Activated T-helper 1 cell treated with anti-CD3 and anti-CD28 coated beads, Interleukin-12 subunit alpha, Interleukin-12 subunit beta, Interleukin-2, Interleukin-4 antibody, amounts not matched to agents 30 ng/mL and 10 ng/mL and 1 ng/mL, durations not matched to agents 14 hours and 24 hours and 36 hours (primary cell): Measurements from ENCODE around the gene WIPI1. TPM values are rescaled to one million over a fixed set of nuclear protein-coding genes. Genes with fewer than 3 reads are reported as not detected.
"Not testable (repeated sequence)": the region's sequence is repeated elsewhere in the genome, so short reads cannot be mapped to it uniquely, and the experiment has no call there.

Experiments used
- DNase-seq: peaks from one replicate; pipeline ENCODE4 v3.0.0; 2021; ENCODE audit warnings: low spot score
- H3K27ac Mint-ChIP-seq: one replicate; pipeline ENCODE4 v1.8.0; 2021; ENCODE audit warnings: mild to moderate bottlenecking, mixed read lengths
- H3K27me3 Mint-ChIP-seq: one replicate; pipeline ENCODE4 v1.8.0; 2022; ENCODE audit warnings: mild to moderate bottlenecking, moderate library complexity, mixed read lengths; ENCODE audit not compliant: insufficient read depth
- H3K36me3 Mint-ChIP-seq: one replicate; pipeline ENCODE4 v1.8.0; 2021; ENCODE audit warnings: low read depth, mixed read lengths
- H3K4me1 Mint-ChIP-seq: one replicate; pipeline ENCODE4 v1.8.0; 2021; ENCODE audit warnings: low read depth, mixed read lengths
- H3K4me3 Mint-ChIP-seq: one replicate; pipeline ENCODE4 v1.8.0; 2021; ENCODE audit warnings: mild to moderate bottlenecking, moderate library complexity, mixed read lengths
- H3K9me3 Mint-ChIP-seq: one replicate; pipeline ENCODE4 v1.8.0; 2021; ENCODE audit warnings: mixed read lengths
- intact Hi-C: fragments of 100-400 bp; cut with micrococcal nuclease; formaldehyde crosslinking; loops from one replicate; pipeline ENCODE4 v1.15.1; 2024
- total RNA-seq: library from RNA; stranded (reverse); gene quantifications from 2 replicates; pipeline ENCODE4 v1.2.3, GENCODE V29; 2022

Gene WIPI1
- total RNA-seq, 1 donor from 2014 or later = 11.5 TPM

GRCh38 chr17:68414901-68415300 is 42.4 kb downstream of the WIPI1 start:
- Mint-ChIP-seq H3K4me3 (peak overlapping the region; percentile 93), H3K27ac (peak overlapping the region; percentile 19), H3K9me3 (peaks cover 28% of the 10 kb centered on the region), H3K4me1 (peaks cover 26% of the 10 kb centered on the region), H3K36me3 (peaks cover 27% of the 10 kb centered on the region)
- H3K27me3 Mint-ChIP-seq, DNase-seq: not testable (repeated sequence)
- intact Hi-C loops = loop anchor here (2.0 kb wide), 1 partner anchor 14 kb away; no protein-coding TSS in a partner anchor

GRCh38 chr17:68413597-68414560 is 43.4 kb downstream of the WIPI1 start:
- peaks cover 28% of the 10 kb centered on the region for H3K9me3 Mint-ChIP-seq
- peaks cover 23% of the 10 kb centered on the region for H3K36me3 Mint-ChIP-seq

GRCh38 chr17:68407656-68408055 is 49.6 kb downstream of the WIPI1 start:
- Mint-ChIP-seq H3K9me3 (peaks cover 42% of the 10 kb centered on the region), H3K36me3 (peaks cover 12% of the 10 kb centered on the region)
- H3K4me3 Mint-ChIP-seq, H3K27ac Mint-ChIP-seq, H3K27me3 Mint-ChIP-seq, intact Hi-C loops, H3K4me1 Mint-ChIP-seq, DNase-seq: not testable (repeated sequence)

More at GRCh38 chr17:68413597-68414560, 43.4 kb downstream of the WIPI1 start:
- Mint-ChIP-seq H3K27ac (peak overlapping the region; percentile 81), H3K4me3 (peak overlapping the region; percentile 93), H3K4me1 (peaks cover 26% of the 10 kb centered on the region)
- intact Hi-C loops = loop anchor here (2.0 kb wide), 1 partner anchor 13 kb away; no protein-coding TSS in a partner anchor
- peak; percentile 52 for DNase-seq
- H3K27me3 Mint-ChIP-seq = not testable (repeated sequence)

GRCh38 chr17:68403837-68404236 is 53.5 kb downstream of the WIPI1 start:
- intact Hi-C loops = not testable (repeated sequence)

GRCh38 chr17:68403122-68403521 is 54.2 kb downstream of the WIPI1 start:
- Mint-ChIP-seq H3K36me3 (peaks cover 12% of the 10 kb centered on the region), H3K4me1 (peaks cover 39% of the 10 kb centered on the region), H3K27ac (no peak overlapping the region), H3K4me3 (no peak overlapping the region), H3K27me3 (no peaks in the 10 kb centered on the region), H3K9me3 (peaks cover 37% of the 10 kb centered on the region)
- DNase-seq = no peak
- intact Hi-C loops = no loop called here

More at GRCh38 chr17:68403837-68404236, 53.5 kb downstream of the WIPI1 start:
- peaks cover 37% of the 10 kb centered on the region for H3K9me3 Mint-ChIP-seq
- H3K36me3 Mint-ChIP-seq = peaks cover 12% of the 10 kb centered on the region
- peaks cover 33% of the 10 kb centered on the region for H3K4me1 Mint-ChIP-seq
- not testable (repeated sequence) for H3K27me3 Mint-ChIP-seq, DNase-seq, H3K27ac Mint-ChIP-seq, H3K4me3 Mint-ChIP-seq

- Mint-ChIP-seq H3K27me3 (no peaks in the 10 kb centered on the region), H3K36me3 (peaks cover 5% of the 10 kb centered on the region), H3K9me3 (peaks cover 22% of the 10 kb centered on the region), H3K27ac (peak overlapping the region; percentile 29), H3K4me3 (no peak overlapping the region), H3K4me1 (peaks cover 51% of the 10 kb centered on the region)
- intact Hi-C loops = loop anchor here (2.0 kb wide), 2 partner anchors 14 to 36 kb away; no protein-coding TSS in a partner anchor
- no peak for DNase-seq
Measured at GRCh38 chr17:68401288-68401687, 56.0 kb downstream of the WIPI1 start.

GRCh38 chr17:68400404-68400735 is 56.9 kb downstream of the WIPI1 start:
- peaks cover 14% of the 10 kb centered on the region for H3K9me3 Mint-ChIP-seq

GRCh38 chr17:68399638-68400403 is 57.5 kb downstream of the WIPI1 start:
- peak; percentile 29 for DNase-seq
- Mint-ChIP-seq H3K9me3 (peaks cover 12% of the 10 kb centered on the region), H3K27me3 (no peaks in the 10 kb centered on the region), H3K27ac (peak overlapping the region; percentile 85), H3K4me1 (peaks cover 51% of the 10 kb centered on the region), H3K4me3 (no peak overlapping the region), H3K36me3 (peaks cover 6% of the 10 kb centered on the region)
- intact Hi-C loops = loop anchor here (1.0 to 2.0 kb wide), 7 partner anchors 15 to 137 kb away; no protein-coding TSS in a partner anchor

More at GRCh38 chr17:68400404-68400735, 56.9 kb downstream of the WIPI1 start:
- Mint-ChIP-seq H3K36me3 (peaks cover 5% of the 10 kb centered on the region), H3K27me3 (no peaks in the 10 kb centered on the region), H3K4me1 (peaks cover 51% of the 10 kb centered on the region), H3K27ac (peak overlapping the region; percentile 85), H3K4me3 (no peak overlapping the region)
- DNase-seq = no peak
- intact Hi-C loops = loop anchor here (1.0 to 2.0 kb wide), 6 partner anchors 14 to 108 kb away; no protein-coding TSS in a partner anchor

- peaks cover 6% of the 10 kb centered on the region for H3K9me3 Mint-ChIP-seq
- peak overlapping the region; percentile 85 for H3K27ac Mint-ChIP-seq
- intact Hi-C loops = loop anchor here (2.0 kb wide), 1 partner anchor 136 kb away; no protein-coding TSS in a partner anchor
- H3K4me3 Mint-ChIP-seq = peak overlapping the region; percentile 49
- peak; percentile 9 for DNase-seq
- peaks cover 8% of the 10 kb centered on the region for H3K36me3 Mint-ChIP-seq
- peaks cover 51% of the 10 kb centered on the region for H3K4me1 Mint-ChIP-seq
- H3K27me3 Mint-ChIP-seq = no peaks in the 10 kb centered on the region
Measured at GRCh38 chr17:68398691-68399637, 58.3 kb downstream of the WIPI1 start.

GRCh38 chr17:68397108-68397536 is 60.2 kb downstream of the WIPI1 start:
- Mint-ChIP-seq H3K4me3 (no peak overlapping the region), H3K36me3 (peaks cover 5% of the 10 kb centered on the region), H3K4me1 (peaks cover 49% of the 10 kb centered on the region), H3K27me3 (no peaks in the 10 kb centered on the region), H3K9me3 (peaks cover 6% of the 10 kb centered on the region), H3K27ac (no peak overlapping the region)
- intact Hi-C loops = no loop called here
- DNase-seq = no peak

- no peak overlapping the region for H3K27ac Mint-ChIP-seq
- no peak for DNase-seq
- peaks cover 43% of the 10 kb centered on the region for H3K4me1 Mint-ChIP-seq
- H3K9me3 Mint-ChIP-seq = peaks cover 6% of the 10 kb centered on the region
- H3K27me3 Mint-ChIP-seq = no peaks in the 10 kb centered on the region
- intact Hi-C loops = no loop called here
- H3K4me3 Mint-ChIP-seq = no peak overlapping the region
- H3K36me3 Mint-ChIP-seq = peaks cover 3% of the 10 kb centered on the region
Measured at GRCh38 chr17:68396226-68397107, 60.8 kb downstream of the WIPI1 start.
